CD4-positive, alpha-beta T cell treated with Interleukin-17A for 1 hour (primary cell): ENCODE results near the gene VSIG10L.

ENCODE experiments used
- DNase-seq: peaks from one replicate; pipeline ENCODE4 v3.0.0-alpha.2; 2020

Gene VSIG10L

GRCh38 chr19:51365211-51365964 lies 23.4 kb upstream of the VSIG10L start:
- peak; percentile 39 for DNase-seq

GRCh38 chr19:51364200-51365106 lies 22.5 kb upstream of the VSIG10L start:
- no peak for DNase-seq

DNA sequence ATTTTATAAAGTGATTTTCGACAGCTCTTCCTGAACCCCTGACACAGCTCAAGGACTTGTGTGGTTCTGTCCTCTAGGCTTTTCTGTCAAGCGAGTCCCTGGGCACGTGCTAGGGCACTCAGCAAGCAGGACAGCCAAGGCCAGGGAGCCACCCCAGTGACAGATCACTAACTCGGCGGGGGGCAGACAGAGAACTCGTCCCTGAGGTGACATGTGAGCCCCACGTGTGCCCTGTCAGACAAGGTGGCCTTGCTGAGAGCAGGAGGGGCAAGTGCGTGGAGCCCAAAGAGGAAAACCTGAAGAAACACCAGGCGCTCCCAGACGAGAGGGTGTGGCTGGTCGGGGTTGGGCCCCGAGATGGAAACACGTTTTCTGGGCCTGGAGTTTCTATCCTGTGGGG lies 19.3 kb upstream of the VSIG10L start:
- DNase-seq: no peak

- no peak for DNase-seq
These were observed 17.4 kb upstream of the VSIG10L start for GRCh38 chr19:51359294-51359693.

DNA sequence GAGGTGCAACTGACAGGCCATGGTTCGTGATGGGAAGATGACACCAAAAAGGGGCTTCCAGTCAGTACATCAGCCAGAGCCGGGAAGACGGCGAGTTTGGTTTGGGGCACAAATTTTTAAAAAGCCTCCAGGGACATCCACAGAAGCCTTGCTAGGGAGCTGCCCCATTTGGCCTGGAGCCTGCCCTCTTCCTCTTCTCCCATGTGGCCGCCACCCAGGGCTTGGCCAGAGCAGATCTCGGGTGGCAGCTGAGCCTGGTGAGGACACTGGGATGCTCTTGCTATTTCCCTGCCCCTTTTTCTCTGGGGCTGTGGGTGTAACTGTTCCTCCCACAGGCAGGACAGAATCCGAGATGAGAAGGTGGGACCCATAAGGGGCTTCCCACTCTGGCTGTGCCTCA lies 16.0 kb upstream of the VSIG10L start:
- DNase-seq: no peak

DNA sequence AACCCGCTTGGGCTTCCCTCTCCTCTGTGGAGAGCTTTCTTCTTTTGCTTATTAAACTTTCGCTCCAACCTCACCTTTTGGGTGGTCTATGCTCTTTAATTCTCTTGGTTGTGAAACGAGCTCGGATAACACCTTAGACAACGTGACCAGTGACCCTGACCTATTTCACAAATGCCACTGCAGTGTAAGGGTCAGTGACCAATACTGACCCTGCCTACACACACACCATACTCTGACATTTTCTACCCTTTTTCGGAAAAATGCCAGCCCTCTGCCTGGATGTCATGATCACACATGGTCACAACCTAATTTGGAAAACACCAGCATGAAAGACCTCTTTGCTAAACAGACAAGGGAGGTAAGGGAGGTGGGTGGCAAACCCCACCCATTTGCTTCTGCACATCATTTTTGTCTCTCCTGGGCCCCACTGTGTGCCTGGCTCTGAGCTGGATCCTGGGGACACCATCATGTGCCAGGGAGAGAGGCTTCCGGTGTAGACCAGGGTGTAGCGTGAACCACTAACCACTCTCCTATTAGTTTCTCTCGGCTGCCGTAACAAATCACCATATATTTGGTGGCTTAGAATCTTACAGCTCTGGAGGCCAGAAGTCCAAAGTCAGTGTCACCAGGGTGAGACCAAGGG lies 14.3 kb upstream of the VSIG10L start:
- no peak for DNase-seq

DNA sequence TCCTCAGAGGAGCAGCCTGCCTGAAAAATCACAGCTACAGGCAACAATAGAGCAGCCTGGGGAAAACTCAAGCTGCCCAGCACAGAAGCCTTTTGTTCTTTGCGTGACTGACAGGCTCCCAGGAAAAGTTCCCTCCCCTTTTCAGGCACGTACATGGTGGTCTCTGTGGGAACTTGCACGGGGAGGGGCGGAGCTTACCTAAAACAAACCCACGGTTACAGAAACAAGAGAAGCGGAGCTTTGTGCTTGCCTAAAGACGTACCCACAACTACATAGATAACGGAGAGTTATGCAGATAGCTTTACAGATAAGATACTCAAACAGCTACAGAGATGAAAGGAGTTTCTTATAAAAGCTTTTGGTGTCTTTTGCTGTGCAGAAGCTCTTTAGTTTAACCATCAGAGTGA lies 12.8 kb upstream of the VSIG10L start:
- DNase-seq: peak; percentile 45

DNA sequence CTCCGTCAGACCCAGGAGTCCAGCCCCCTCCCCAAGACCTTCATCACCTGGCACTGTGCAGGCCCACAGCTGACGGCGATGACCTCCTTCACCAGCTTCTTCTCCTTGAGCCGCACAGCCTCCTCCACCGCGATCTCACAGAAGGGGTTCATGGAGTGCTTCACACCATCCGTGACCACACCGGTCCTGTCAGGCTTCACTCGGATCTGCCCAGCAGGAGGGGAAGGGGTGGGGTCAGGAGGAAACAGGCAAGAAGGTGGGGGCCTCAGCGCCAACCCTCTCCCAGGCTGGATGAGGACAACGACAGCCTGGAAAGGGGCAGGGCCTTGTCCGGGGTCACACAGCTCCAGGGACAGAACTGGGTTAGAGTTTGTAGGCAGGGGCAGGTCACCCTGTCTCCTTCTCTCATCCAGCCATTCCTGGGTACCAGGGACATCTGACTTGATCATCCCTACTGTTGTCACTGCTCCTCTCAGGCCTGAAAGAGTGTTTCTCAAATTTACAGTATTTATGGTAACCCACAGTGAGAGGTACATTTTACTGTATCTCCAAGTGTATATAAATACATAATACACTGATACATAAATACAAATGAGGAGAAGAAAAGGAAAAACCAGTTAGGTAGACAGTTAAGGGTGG lies 12.3 kb upstream of the VSIG10L start:
- no peak for DNase-seq

GRCh38 chr19:51352783-51353360 lies 10.9 kb upstream of the VSIG10L start:
- DNase-seq: no peak

GRCh38 chr19:51351266-51351990 lies 9.5 kb upstream of the VSIG10L start:
- DNase-seq: no peak

DNA sequence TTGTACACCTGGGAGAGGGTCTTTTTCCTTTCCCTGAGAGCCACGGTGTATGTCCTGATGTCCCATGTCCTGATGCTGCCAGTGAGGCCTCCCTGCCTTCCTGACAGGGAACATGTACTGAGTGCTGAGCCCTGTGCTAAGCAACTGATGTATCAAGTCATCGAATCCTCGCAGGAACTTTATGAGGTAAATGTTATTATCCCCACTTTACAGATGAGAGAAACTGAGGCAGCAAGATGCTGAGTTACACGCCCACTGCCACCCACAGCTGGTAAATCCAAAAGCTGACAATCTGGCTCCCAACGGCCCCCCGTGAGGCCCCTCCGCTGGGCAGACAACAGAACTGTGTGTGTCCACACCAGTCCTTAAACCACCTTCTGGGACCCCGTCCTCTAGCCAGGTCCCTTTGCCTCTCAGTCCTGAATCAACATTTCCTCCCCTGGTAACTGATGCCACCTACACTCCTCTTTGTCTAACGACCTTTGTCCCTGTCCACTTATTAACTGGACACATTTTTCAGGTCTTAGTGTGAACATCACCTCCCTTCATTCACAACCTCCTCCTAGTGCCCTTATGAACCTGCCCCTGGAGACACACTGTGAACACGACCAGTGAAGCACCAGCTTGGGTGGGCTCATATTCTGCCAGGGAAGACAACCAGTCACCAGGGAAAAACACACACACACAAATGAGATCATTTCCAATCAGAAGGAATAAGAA lies 5.4 kb upstream of the VSIG10L start:
- no peak for DNase-seq

DNA sequence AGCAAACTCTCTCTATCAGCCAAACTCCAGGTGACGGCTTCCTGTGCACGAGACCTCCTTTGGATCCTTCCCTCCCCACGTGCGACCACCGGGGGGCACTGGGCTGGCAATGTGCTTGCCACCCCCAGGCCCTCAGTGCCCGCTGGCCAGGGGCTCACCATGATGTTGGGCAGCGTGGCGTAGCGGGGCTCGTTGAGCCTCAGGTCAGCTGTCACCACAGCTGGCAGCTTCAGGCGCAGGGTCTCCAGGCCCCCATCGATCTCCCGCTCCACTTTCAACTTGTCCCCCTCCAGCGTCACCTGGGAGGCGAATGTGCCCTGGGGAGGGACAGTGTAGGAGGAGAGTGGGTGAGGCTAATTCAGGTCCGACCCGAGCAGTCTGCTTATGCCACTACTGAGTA lies 4.8 kb upstream of the VSIG10L start:
- DNase-seq: no peak

DNA sequence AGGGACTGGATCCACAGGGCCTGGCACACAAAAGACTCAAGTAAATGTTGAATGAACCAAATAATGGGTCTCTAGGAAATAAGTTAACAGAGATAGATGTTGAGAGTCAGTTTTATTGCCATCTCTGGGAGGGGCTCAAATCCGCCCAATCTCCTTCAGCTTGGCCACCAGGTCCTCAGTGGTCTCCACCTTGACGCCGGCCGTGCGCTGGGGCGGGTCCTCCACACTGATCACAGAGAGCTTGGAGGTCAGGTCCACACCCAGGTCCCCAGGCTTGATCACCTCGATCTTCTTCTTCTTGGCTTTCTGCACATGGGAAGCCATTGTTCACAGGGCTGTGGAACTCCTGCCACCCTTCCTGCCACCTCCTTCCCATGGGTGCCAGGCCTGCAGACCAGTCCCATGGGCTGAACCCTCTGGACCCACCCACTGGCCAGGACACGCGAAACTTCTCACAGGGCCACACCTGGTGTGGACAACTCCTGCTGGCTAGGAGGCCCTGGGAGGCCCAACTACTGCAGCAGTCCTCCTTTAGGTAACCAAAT lies 3.2 kb upstream of the VSIG10L start:
- DNase-seq: no peak

GRCh38 chr19:51342631-51343569 lies 961 bp upstream of the VSIG10L start:
- no peak for DNase-seq

DNA sequence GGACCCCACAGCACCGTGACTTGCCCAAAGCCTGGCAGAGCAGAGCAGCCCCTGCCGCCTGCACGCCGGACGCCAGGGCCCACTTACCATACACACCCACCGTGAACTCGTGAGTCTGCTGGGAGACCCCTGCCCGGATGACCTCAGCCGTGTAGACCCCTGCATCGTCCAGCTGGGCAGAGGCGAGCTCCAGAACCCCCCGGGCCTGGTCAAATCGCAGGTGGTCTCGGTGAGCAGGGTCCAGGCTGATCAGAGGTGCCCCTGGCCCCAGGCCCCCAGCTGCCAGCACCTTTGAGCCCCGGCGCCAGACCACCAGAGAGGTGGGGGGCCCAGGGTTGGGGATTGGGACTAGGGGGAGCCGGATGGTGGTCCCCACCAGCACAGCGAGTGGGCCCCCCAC lies 873 bp downstream of the VSIG10L start:
- no peak for DNase-seq

- DNase-seq: peak; percentile 93
These were observed 2.0 kb downstream of the VSIG10L start for GRCh38 chr19:51339687-51340656.

DNA sequence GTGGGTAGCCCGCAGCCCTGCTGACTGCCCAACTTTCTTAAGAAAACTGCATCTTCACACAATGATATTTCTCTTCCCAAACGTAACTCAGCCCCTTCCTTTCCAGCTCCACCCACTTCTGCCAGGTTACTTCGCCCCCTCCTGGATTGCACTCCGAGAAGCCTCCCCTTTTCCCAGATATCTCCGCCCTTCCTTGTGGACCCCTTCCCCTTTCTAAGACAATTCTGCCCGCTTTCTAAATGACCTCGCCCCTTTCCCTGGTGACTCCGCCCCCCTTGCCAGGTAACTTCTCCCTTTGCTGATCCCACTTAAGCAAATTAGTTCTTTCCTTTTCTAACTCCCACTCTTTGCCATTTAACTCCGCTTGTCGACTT lies 2.6 kb downstream of the VSIG10L start:
- no peak for DNase-seq

- peak; percentile 84 for DNase-seq
These were observed 3.2 kb downstream of the VSIG10L start for GRCh38 chr19:51338563-51339312.
